Retinal pigment epithelial cell (primary cell): ENCODE measurements around the gene TSPAN15.

Experiments used
- DNase-seq: peaks from one replicate; pipeline ENCODE4 v3.0.0-alpha.2; 2010; ENCODE audit warnings: low read depth
- H3K4me3 ChIP-seq: 2 replicates; pipeline ENCODE4 v1.5.1; 2011; ENCODE audit warnings: mild to moderate bottlenecking, low read length, control low read depth, moderate library complexity
- CTCF ChIP-seq: conservative IDR thresholded peaks from 2 replicates; pipeline ENCODE4 v1.5.1; 2011; ENCODE audit warnings: low read depth, low read length, control low read depth, inconsistent platforms

Gene TSPAN15

GRCh38 chr10:69416695-69417094 lies 34.6 kb upstream of the TSPAN15 start, which contains the start of gene TACR2:
TACR2 (minus strand) TSS chr10:69416918; CDS start chr10:69416323, 595 bp downstream.
- TF ChIP-seq CTCF, result no peak
- no peak within 1 kb of the TSS for H3K4me3 ChIP-seq
- DNase-seq, result no peak

- no peak for DNase-seq
- TF ChIP-seq CTCF, result no peak
- no peak overlapping the region for H3K4me3 ChIP-seq
Measured at GRCh38 chr10:69417542-69417941, 33.7 kb upstream of the TSPAN15 start.

GRCh38 chr10:69418052-69418752 lies 33.1 kb upstream of the TSPAN15 start:
- no peak for DNase-seq
- no peak overlapping the region for H3K4me3 ChIP-seq
- TF ChIP-seq CTCF, result no peak

DNA sequence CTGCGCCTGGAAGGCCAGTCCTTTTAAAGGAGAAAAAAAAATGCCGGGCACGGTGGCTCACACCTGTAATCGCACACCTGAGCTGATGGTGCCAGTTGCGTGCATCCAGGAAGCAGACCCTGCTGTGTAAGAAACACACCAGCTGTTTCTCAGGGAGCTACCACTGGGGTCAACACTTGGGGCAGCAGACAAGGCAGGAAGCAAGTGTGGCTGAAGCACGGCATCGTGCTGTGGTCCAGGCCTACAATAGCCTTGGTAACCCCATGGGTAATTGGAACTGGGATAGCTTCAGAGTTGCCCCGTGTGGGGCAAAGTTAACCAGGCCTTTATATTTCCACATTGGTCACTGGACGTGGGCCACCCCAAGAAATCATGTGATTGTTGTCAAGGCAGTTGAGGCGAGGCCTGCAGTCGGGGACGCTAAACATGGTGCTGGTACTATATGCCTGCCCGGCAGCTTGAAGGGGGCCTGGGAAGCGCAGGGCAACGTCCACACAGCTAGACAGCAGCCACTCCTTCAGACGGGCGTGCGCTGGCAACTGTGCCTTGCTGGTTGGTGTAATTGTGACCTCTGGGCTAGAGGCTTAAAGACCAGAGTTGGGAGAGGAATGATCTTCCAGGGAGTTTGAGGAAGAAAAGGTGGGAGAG lies 32.0 kb upstream of the TSPAN15 start:
- H3K4me3 ChIP-seq, result no peak overlapping the region
- DNase-seq, result no peak
- TF ChIP-seq CTCF, result no peak

GRCh38 chr10:69419744-69420126 lies 31.5 kb upstream of the TSPAN15 start:
- no peak for DNase-seq
- no peak for TF ChIP-seq CTCF

GRCh38 chr10:69421611-69422308 lies 29.5 kb upstream of the TSPAN15 start:
- no peak for TF ChIP-seq CTCF
- no peak overlapping the region for H3K4me3 ChIP-seq
- no peak for DNase-seq

More at GRCh38 chr10:69419744-69420126, 31.5 kb upstream of the TSPAN15 start:
- H3K4me3 ChIP-seq, result no peak overlapping the region
